Psoas muscle (tissue), 8 donors: Measurements from ENCODE around the gene TMEM250. TPM values are rescaled to one million over a fixed set of nuclear protein-coding genes. Genes with fewer than 3 reads are reported as not detected.

Experiments
- ATAC-seq, 4 donors: fragments of 200-7000 bp; cut with Tn5 transposase; one replicate each; pipeline ENCODE4 v1.9.1; 2020; ENCODE audit warnings: moderate library complexity in 3 of 4, mild to moderate bottlenecking in 2 of 4
- DNase-seq, 2 donors: peaks; one replicate each; pipeline ENCODE4 v3.0.0-alpha.2; 2020
- H3K27ac ChIP-seq: fragments of 200-600 bp; one replicate; pipeline ENCODE4 v1.8.0; 2022
- H3K27me3 ChIP-seq, 3 donors: fragments of 200-600 bp in 1 of 3; one replicate each; pipeline versions ENCODE4 v1.6.1 to v1.8.0; 2013 to 2022; ENCODE audit warnings: low read length in 2 of 3, mild to moderate bottlenecking in 2 of 3, moderate library complexity in 1 of 3; ENCODE audit not compliant: insufficient read depth in 3 of 3
- H3K36me3 ChIP-seq, 2 donors: fragments of 200-600 bp in 1 of 2; one replicate each; pipeline versions ENCODE4 v1.6.1 to v1.8.0; 2013 to 2022; ENCODE audit warnings: low read depth in 1 of 2, mild to moderate bottlenecking in 1 of 2, moderate library complexity in 1 of 2; ENCODE audit not compliant: insufficient read depth in 1 of 2
- H3K4me1 ChIP-seq: fragments of 200-600 bp; one replicate; pipeline ENCODE4 v1.8.0; 2022
- H3K4me3 ChIP-seq: fragments of 200-600 bp; one replicate; pipeline ENCODE4 v1.8.0; 2022; ENCODE audit warnings: mild to moderate bottlenecking
- H3K9me3 ChIP-seq: fragments of 200-600 bp; one replicate; pipeline ENCODE4 v1.8.0; 2022
- WGBS, 3 donors: extraction: QIAGEN DNeasy Blood & Tissue Kit; methylation state at CpG; one replicate each; pipeline versions ENCODE4 v1.1.6 to v1.1.7; 2013; 5-methylcytosine and 5-hydroxymethylcytosine counted together
- intact Hi-C, 2 donors: fragments of 100-400 bp; cut with DNase I; formaldehyde crosslinking; loops; one replicate each; pipeline versions ENCODE4 v1.11.0 to v1.14.2; 2022
- polyA plus RNA-seq, 3 donors: library from polyadenylated mRNA; stranded (reverse); fragments of 200-250 nt; gene quantifications; one replicate each; pipeline ENCODE4 v1.2.3, GENCODE V29; 2013
- total RNA-seq, 4 donors: library from RNA; stranded (reverse); fragmentation: NEBNext Ultra II Directional in 2 of 4; extraction: Animal tissue kit (Norgen Biotek cat#: 25700) in 2 of 4; gene quantifications; one replicate each; pipeline versions ENCODE4 v1.2.1 to v1.2.4, GENCODE V29; 2021 to 2023
- TF ChIP-seq, protein P1 (sequence below): fragments of 200-600 bp; IDR thresholded peaks from one replicate; pipeline ENCODE4 v1.8.0; 2022; ENCODE audit warnings: antibody characterized with exemption
- donor health status: healthy with polysubstance abuse.
- donor health status: DM: no; HTN: no; CAD: no; lungs with moderate emphysema.
- donor health status: Bipolar disorder and iron deficiency.
- donor health status: healthy.
- donor health status: DM: yes; HTN: yes; CAD: no.
- donor health status: DM: no; HTN: no; CAD: no.
- donor health status: DM: no; HTN: no; CAD: no.
- donor health status: DM: yes; HTN: yes; CAD: no.

Gene TMEM250
- total and polyA plus RNA-seq, 7 donors: 17.3 to 49.5 (median 27.8) TPM

DNA sequence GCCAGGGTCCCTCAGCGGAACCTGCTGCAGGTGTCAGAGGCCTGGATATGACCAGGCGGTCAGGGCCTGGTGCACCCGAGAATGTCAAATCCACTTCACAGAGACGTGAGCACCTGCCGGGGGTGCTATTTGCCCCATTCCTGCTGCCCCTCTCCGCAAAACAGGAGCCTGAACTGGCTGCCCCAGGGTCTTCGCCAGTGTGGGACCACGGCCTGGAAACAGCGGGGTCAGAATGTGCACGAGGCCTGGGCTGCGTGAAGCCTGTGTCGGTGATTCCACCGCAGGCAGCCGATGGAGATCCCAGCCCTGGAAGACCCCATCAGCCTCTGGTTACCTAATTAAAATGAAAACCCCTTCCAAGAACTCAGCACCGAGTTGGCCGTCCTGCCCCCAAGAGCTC, 41.2 kb upstream of the TMEM250 start:
- TF ChIP-seq, protein P1, sequence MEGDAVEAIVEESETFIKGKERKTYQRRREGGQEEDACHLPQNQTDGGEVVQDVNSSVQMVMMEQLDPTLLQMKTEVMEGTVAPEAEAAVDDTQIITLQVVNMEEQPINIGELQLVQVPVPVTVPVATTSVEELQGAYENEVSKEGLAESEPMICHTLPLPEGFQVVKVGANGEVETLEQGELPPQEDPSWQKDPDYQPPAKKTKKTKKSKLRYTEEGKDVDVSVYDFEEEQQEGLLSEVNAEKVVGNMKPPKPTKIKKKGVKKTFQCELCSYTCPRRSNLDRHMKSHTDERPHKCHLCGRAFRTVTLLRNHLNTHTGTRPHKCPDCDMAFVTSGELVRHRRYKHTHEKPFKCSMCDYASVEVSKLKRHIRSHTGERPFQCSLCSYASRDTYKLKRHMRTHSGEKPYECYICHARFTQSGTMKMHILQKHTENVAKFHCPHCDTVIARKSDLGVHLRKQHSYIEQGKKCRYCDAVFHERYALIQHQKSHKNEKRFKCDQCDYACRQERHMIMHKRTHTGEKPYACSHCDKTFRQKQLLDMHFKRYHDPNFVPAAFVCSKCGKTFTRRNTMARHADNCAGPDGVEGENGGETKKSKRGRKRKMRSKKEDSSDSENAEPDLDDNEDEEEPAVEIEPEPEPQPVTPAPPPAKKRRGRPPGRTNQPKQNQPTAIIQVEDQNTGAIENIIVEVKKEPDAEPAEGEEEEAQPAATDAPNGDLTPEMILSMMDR: no peak
- Histone ChIP-seq H3K36me3 (no peaks in the 10 kb centered on the region), H3K27me3 (peaks cover 0 to 53% (median 13%) of the 10 kb centered on the region in 3 donors), H3K4me3 (no peak overlapping the region), H3K27ac (no peak overlapping the region), H3K4me1 (no peaks in the 10 kb centered on the region), H3K9me3 (peaks cover 7% of the 10 kb centered on the region)
- no peak for ATAC-seq
- WGBS, 3 donors: 84 to 87% (median 85%) methylated on average over 16 of the region's 16 CpGs
- intact Hi-C loops: no loop called here
- DNase-seq: no peak

DNA sequence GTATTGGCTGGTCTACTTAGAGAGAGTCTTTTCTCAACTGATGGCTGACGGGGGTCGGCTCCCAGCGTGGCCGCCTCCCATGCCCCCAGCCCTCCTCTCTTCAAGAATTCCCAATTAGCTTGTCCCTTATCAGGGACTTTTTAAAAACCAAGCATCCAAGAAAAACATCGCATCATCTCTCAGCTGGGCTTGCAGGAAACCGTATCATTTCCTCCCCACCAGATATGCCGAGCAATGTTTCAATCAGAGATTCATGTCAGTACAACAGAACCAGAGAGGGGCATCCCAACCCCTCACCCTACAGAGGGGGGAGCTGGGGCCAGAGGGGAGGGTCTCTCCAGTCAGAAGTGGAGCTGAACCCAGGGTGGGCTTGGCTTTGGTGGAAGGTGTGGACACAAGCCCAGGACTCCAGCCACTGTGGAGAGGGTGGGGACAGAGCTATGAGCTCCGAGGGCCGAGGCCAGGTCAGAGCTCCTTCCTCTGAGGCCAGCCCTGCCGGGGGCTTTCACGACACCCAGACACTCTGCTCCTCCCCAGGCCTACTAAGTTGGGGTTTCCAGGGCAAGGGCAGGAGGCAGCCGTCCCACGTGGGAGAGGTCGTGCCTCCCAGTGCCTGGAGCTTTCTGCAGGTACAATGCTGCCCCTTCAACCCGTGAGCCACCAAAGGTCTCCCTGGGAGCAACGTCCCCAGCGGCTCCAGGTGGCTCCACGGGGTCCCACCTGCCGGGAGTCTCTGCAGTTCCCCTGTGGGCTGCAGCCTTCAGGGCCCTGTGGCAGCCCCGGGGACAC, 39.0 kb upstream of the TMEM250 start:
- DNase-seq (no peak), ATAC-seq (no peak)
- TF ChIP-seq, protein P1: no peak
- Histone ChIP-seq H3K27me3 (peaks cover 0 to 51% (median 13%) of the 10 kb centered on the region in 3 donors), H3K4me1 (no peaks in the 10 kb centered on the region), H3K4me3 (no peak overlapping the region), H3K36me3 (no peaks in the 10 kb centered on the region), H3K9me3 (no peaks in the 10 kb centered on the region), H3K27ac (no peak overlapping the region)
- intact Hi-C loops: no loop called here
- 47 to 58% (median 52%) methylated on average over 20 of the region's 20 CpGs for WGBS, 3 donors

DNA sequence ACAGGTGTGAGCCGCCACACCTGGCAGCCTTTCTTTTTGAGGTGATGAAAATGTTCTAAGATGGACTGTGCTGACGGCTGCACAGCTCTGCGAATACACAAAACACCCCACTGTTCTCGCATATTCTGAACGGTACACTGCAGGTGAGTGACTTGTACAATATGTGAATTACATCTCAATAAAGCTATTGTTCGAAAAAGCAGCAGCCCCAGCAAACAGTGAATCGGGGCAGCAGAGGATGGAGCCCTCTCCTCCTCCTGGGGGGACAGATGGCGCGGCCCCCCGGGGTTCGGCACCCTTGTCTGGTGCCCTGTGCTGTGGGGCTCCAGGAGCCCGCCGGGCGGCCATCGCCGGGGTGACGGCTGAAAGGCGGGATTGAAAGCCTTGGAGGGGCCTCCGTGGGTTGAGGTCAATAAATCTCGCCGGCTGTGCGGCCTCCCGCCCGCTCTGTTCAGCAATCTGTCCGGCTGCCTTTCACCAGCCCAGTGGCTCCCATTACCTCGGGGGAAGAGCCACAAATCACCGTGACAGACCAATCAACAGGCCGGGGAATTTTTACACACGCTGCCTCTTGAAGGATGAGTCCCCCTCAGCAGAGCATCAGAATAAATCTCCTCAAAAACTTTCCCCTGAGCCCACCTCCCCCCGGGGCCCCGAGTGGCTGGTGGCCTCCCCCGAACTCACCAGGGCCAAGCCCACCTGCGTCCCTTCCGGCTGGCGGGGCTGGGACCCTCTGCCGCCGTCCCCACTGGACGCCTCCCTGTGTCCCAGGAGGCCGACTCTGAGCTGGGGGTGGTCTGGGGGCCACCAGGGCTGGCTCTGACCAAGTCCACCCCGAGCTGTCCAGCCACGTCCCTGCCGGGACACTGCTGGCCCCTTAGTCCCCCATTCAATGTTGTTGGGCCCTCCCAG, 37.8 kb upstream of the TMEM250 start:
- TF ChIP-seq, protein P1: no peak
- Histone ChIP-seq H3K4me1 (no peaks in the 10 kb centered on the region), H3K27ac (no peak overlapping the region), H3K27me3 (peaks cover 0 to 47% (median 13%) of the 10 kb centered on the region in 3 donors), H3K4me3 (no peak overlapping the region), H3K36me3 (no peaks in the 10 kb centered on the region), H3K9me3 (no peaks in the 10 kb centered on the region)
- 20 to 32% (median 28%) methylated on average over 42 of the region's 42 CpGs for WGBS, 3 donors
- intact Hi-C loops: no loop called here
- DNase-seq: no peak
- no peak for ATAC-seq

DNA sequence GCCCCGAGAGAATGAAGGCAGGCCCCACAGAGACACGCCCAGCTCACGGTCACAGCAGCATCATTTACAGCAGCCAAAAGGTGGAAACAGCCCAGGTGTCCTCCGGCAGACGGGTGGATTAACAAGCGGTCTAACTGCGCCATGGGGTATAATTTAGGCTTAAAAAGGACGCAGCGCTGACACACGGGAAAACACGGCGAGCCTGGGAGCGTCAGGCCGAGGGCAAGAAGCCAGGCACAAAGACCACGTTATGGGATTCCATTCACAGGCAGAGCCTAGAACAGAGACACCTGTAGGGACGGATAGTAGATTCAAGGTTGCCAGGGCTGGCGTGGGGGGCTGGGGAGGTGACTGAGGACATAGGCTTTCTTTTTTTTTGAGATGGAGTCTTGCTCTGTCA, 36.9 kb upstream of the TMEM250 start:
- DNase-seq (no peak), ATAC-seq (no peak)
- Histone ChIP-seq H3K9me3 (no peaks in the 10 kb centered on the region), H3K36me3 (no peaks in the 10 kb centered on the region), H3K27me3 (peaks cover 0 to 47% (median 13%) of the 10 kb centered on the region in 3 donors), H3K4me1 (no peaks in the 10 kb centered on the region), H3K4me3 (no peak overlapping the region), H3K27ac (no peak overlapping the region)
- intact Hi-C loops: no loop called here
- 57 to 61% (median 61%) methylated on average over 17 of the region's 17 CpGs for WGBS, 3 donors
- TF ChIP-seq, protein P1: no peak
